ENCODE results near the gene KRTAP10-5. TPM values are rescaled to one million over a fixed set of nuclear protein-coding genes. Genes with fewer than 3 reads are reported as not detected.
"Not testable (repeated sequence)": the region's sequence is repeated elsewhere in the genome, so short reads cannot be mapped to it uniquely, and the experiment has no call there.

Gene KRTAP10-5
- total RNA-seq, 1 donor, result not detected

DNA sequence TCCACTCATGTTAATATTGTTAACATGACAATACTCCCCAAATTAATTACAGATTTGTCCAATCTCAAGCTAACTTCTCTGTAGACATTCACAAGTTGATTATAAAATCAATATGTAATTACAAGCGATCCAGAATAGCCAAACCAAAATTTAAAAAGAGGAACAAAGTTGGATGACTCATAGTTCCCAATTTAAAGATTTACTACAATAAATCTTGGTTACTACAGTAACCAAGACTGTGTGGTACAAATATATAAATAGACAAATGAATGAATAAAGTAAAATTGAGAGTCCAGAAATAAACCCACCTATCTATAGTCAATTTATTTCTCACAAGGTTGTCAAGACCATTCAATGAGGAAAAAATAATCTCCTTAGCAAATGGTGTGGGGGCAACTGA, 14.0 kb downstream of the KRTAP10-5 start:
- TF ChIP-seq, protein P1, sequence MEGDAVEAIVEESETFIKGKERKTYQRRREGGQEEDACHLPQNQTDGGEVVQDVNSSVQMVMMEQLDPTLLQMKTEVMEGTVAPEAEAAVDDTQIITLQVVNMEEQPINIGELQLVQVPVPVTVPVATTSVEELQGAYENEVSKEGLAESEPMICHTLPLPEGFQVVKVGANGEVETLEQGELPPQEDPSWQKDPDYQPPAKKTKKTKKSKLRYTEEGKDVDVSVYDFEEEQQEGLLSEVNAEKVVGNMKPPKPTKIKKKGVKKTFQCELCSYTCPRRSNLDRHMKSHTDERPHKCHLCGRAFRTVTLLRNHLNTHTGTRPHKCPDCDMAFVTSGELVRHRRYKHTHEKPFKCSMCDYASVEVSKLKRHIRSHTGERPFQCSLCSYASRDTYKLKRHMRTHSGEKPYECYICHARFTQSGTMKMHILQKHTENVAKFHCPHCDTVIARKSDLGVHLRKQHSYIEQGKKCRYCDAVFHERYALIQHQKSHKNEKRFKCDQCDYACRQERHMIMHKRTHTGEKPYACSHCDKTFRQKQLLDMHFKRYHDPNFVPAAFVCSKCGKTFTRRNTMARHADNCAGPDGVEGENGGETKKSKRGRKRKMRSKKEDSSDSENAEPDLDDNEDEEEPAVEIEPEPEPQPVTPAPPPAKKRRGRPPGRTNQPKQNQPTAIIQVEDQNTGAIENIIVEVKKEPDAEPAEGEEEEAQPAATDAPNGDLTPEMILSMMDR (IDR thresholded peaks at IDR 0.05; ENCODE audit: insufficient read depth, low read length), result no peak
- DNase-seq (ENCODE audit: low read depth), result no peak
- H3K4me3 ChIP-seq (ENCODE audit: low read depth, low read length), result no peak overlapping the region

DNA sequence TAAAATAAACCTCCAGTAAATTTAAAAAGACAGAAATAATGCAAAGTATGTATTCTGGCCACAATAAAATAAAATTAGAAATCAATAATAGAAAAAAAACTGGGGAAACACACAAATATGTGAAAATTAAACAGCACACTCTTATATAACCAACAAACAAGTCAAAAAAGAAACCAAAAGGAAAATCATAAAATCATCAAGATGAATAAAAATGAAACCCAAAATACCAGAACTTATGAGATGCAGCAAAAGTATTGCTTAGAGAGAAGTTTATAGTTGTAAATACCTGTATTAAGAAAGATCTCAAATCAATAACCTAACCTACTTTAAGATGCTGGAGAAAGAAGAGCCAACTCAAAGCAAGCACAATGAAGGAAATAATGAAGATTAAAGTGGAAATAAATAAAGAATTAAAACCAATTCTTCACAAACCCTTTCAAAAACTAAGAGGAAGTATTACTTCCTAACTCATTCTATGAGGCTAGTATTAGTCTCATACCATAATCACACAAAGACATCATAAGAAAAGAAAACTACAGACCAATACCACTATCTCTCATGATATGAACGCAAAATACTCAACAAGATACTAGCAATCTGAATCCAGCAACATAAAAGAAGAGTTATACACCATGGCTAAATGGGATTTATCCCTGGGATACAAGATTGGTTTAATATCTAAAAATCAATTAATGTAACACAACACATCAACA, 15.4 kb downstream of the KRTAP10-5 start:
- TF ChIP-seq, protein P1 (IDR thresholded peaks at IDR 0.05; ENCODE audit: insufficient read depth, low read length), result no peak
- DNase-seq (ENCODE audit: low read depth), result no peak

DNA sequence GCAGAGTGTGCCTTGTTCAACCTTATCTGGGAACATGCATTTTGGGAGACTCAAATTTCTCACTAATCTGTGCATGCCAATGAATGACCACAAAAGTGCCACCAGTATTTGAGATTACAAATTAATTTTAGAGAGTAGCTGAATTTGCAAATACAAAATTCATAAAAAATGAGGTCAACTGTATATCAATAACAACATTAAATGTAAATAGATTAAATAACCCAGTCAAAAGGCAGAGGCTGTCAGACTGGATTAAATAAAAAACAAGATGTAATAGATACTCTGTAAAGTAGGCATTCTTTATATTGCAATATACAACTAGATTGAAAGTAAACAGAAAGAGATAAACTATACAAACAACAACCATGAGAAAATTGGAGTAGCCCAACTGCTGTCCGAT, 16.3 kb downstream of the KRTAP10-5 start:
- H3K4me3 ChIP-seq (ENCODE audit: low read depth, low read length), result no peak overlapping the region
- DNase-seq (ENCODE audit: low read depth), result no peak
- TF ChIP-seq, protein P1 (IDR thresholded peaks at IDR 0.05; ENCODE audit: insufficient read depth, low read length), result no peak

More for the DNA sequence above, 15.4 kb downstream of the KRTAP10-5 start:
- H3K4me3 ChIP-seq (ENCODE audit: low read depth, low read length), result no peak overlapping the region

DNA sequence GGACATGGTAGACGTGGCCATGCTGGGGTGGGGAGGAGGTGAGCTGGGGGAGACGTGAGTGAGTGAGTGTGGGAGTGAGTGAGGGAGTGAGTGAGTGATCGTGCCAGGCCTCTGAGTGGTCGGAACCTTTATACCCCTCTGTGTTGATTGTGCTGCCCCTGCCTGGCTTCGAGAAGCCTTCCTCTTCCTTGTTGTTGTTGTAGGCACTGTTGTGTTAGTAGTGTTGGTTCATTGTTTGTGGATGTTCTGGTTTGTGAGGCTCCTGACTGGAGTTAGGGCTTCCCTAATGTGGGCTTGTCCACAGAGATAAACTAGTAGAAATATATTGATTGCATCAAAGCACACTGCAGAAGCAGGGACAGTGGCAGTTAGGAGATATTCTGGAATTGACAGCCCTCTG, 21.7 kb downstream of the KRTAP10-5 start, which contains the start of gene KRTAP10-3:
Gene KRTAP10-3 (minus strand): TSS at position 101 of the 400 bp plus-strand sequence. CDS start 80 bp downstream, at position 21.
- H3K4me3 ChIP-seq (ENCODE audit: low read depth, low read length), result no peak within 1 kb of the TSS
- TF ChIP-seq, protein P1 (IDR thresholded peaks at IDR 0.05; ENCODE audit: insufficient read depth, low read length), result no peak
- DNase-seq (ENCODE audit: low read depth), result no peak

DNA sequence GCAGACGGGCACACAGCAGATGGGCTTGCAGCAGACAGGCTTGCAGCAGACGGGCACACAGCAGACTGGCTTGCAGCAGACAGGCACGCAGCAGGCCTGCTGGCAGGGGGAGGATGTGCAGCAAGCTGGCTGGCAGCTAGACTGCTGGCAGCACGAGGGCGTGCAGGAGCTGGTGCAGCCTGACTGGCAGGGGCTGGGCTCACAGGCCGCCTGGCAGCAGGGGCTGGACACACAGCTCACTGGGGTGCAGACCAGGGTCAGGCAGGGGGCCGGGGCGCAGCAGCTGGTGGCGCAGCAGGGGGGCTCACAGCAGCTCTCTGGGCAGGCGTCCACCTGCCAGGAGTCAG, 22.1 kb downstream of the KRTAP10-5 start:
- H3K4me3 ChIP-seq (ENCODE audit: low read depth, low read length); DNase-seq (ENCODE audit: low read depth): not testable (repeated sequence)

DNA sequence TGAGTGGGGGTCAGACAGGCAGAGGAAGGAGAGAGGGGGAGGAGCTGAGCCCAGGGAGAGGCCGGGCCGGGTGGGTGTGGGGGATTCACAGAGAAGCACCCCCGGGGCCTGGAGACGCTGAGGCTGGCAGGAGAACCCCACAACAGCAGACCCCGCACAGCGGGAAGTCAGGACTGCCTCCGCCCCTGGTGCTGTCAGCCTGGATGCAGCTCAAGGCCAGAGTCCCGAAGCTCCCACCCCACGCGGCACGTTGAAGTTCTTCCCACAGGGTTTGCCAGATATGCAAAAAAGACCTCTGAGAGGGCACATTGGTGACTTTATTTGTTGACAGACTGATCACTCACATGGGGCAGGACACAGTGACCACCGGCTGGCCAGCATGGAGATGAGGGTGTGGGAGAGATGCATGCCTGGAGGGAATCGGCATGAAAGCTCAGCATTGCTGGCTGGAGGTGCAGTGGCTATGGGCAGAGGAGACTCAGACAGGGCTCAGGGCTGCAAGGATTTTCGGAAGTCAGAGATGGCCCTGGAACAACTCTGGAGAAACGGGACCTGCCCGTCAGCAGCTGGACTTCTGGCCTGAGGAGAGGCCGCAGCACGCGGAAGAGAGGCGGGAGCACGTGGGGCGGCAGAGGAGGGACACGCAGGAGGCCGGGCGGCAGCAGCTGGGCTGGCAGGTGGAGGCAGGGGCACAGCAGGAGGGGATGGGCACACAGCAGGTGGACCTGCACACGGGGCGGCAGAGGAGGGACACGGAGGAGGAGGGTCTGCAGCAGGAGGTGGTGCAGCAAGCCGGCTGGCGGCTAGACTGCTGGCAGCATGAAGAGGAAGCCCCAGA, 22.7 kb downstream of the KRTAP10-5 start:
- TF ChIP-seq, protein P1 (IDR thresholded peaks at IDR 0.05; ENCODE audit: insufficient read depth, low read length), result no peak
- DNase-seq (ENCODE audit: low read depth), result no peak

DNA sequence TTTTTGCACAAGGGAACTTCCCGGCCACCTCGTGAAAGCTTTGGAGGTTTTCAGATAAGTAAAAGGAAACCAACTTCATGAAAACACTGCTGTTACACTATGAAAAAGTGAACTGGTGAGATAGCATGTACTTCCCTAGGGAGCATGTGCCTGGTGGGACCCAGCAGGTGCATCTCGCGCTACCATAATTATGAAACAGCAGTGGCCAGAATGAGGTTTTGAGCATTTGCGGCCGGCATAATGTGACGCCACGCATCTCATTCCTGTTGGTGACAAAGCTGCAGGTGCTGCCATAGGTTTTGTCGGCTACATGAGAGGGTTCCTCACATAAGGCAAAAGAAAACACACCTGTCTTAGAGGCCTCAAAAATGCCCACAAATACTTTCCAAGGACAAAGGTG, 23.5 kb downstream of the KRTAP10-5 start:
- no peak for DNase-seq (ENCODE audit: low read depth)
- TF ChIP-seq, protein P1 (IDR thresholded peaks at IDR 0.05; ENCODE audit: insufficient read depth, low read length), result no peak
- H3K4me3 ChIP-seq (ENCODE audit: low read depth, low read length), result no peak overlapping the region

More for the DNA sequence above, 22.7 kb downstream of the KRTAP10-5 start:
- H3K4me3 ChIP-seq (ENCODE audit: low read depth, low read length), result no peak overlapping the region

All from fibroblast of the aortic adventitia (primary cell).